WI38 (cell line): ENCODE results near the gene ROR1.
"Not testable (repeated sequence)": the region's sequence is repeated elsewhere in the genome, so short reads cannot be mapped to it uniquely, and the experiment has no call there.

ENCODE experiments used
- H3K4me3 ChIP-seq: 2 replicates; pipeline ENCODE4 v1.5.1; 2011; ENCODE audit warnings: low read depth, mild to moderate bottlenecking, control low read depth, low read length
- CTCF ChIP-seq: IDR thresholded peaks from 2 replicates; pipeline ENCODE4 v1.5.1; 2012; ENCODE audit warnings: low read depth, mild to moderate bottlenecking, control low read depth, low read length

ROR1 gene

GRCh38 chr1:64095832-64096231, 322.0 kb downstream of the ROR1 start:
- no peak overlapping the region for H3K4me3 ChIP-seq
- no peak for TF ChIP-seq CTCF

- no peak overlapping the region for H3K4me3 ChIP-seq
- TF ChIP-seq CTCF: no peak
Observed at GRCh38 chr1:64097859-64098258, 324.0 kb downstream of the ROR1 start.

- H3K4me3 ChIP-seq: no peak overlapping the region
Observed at GRCh38 chr1:64098436-64098835, 324.6 kb downstream of the ROR1 start.

GRCh38 chr1:64098846-64099582, 325.2 kb downstream of the ROR1 start:
- TF ChIP-seq CTCF: no peak
- no peak overlapping the region for H3K4me3 ChIP-seq

More at GRCh38 chr1:64098436-64098835, 324.6 kb downstream of the ROR1 start:
- TF ChIP-seq CTCF: no peak

- TF ChIP-seq CTCF: no peak
- no peak overlapping the region for H3K4me3 ChIP-seq
Observed at GRCh38 chr1:64100791-64101190, 327.0 kb downstream of the ROR1 start.

GRCh38 chr1:64104585-64104984, 330.8 kb downstream of the ROR1 start:
- H3K4me3 ChIP-seq: not testable (repeated sequence)

GRCh38 chr1:64107118-64107519, 333.3 kb downstream of the ROR1 start:
- no peak for TF ChIP-seq CTCF
- no peak overlapping the region for H3K4me3 ChIP-seq

- no peak for TF ChIP-seq CTCF
- no peak overlapping the region for H3K4me3 ChIP-seq
Observed at GRCh38 chr1:64107632-64108031, 333.8 kb downstream of the ROR1 start.
